CD4-positive, alpha-beta T cell treated with Interferon gamma for 1 hour (primary cell): Measurements from ENCODE around the gene FAM135A.
"Not testable (repeated sequence)": the region's sequence is repeated elsewhere in the genome, so short reads cannot be mapped to it uniquely, and the experiment has no call there.

Experiments used
- DNase-seq: peaks from one replicate; pipeline ENCODE4 v3.0.0-alpha.2; 2020

Gene FAM135A

GRCh38 chr6:70470016-70470415, 56.7 kb downstream of the FAM135A start:
- no peak for DNase-seq

- not testable (repeated sequence) for DNase-seq
Observed at GRCh38 chr6:70470510-70470909, 57.2 kb downstream of the FAM135A start.

- DNase-seq = no peak
Observed at GRCh38 chr6:70474751-70475150, 61.4 kb downstream of the FAM135A start.

- DNase-seq = no peak
Observed at GRCh38 chr6:70479236-70479635, 65.9 kb downstream of the FAM135A start.

GRCh38 chr6:70486638-70487037, 73.3 kb downstream of the FAM135A start:
- not testable (repeated sequence) for DNase-seq

- no peak for DNase-seq
Observed at GRCh38 chr6:70489364-70489763, 76.1 kb downstream of the FAM135A start.

- no peak for DNase-seq
Observed at GRCh38 chr6:70494833-70495232, 81.5 kb downstream of the FAM135A start.

- not testable (repeated sequence) for DNase-seq
Observed at GRCh38 chr6:70495790-70496189, 82.5 kb downstream of the FAM135A start.

- no peak for DNase-seq
Observed at GRCh38 chr6:70502484-70502883, 89.2 kb downstream of the FAM135A start.

- no peak for DNase-seq
Observed at GRCh38 chr6:70503813-70504465, 90.6 kb downstream of the FAM135A start.

GRCh38 chr6:70506321-70506720, 93.0 kb downstream of the FAM135A start:
- no peak for DNase-seq

- no peak for DNase-seq
Observed at GRCh38 chr6:70507161-70507560, 93.9 kb downstream of the FAM135A start.

GRCh38 chr6:70508953-70509352, 95.6 kb downstream of the FAM135A start:
- no peak for DNase-seq

- DNase-seq = no peak
Observed at GRCh38 chr6:70510600-70510999, 97.3 kb downstream of the FAM135A start.

- DNase-seq = no peak
Observed at GRCh38 chr6:70518723-70519122, 105.4 kb downstream of the FAM135A start.

- DNase-seq = no peak
Observed at GRCh38 chr6:70520575-70520974, 107.3 kb downstream of the FAM135A start.

- DNase-seq = no peak
Observed at GRCh38 chr6:70524721-70525286, 111.5 kb downstream of the FAM135A start.

GRCh38 chr6:70527071-70527737, 113.9 kb downstream of the FAM135A start:
- DNase-seq = no peak

GRCh38 chr6:70530023-70530422, 116.7 kb downstream of the FAM135A start:
- no peak for DNase-seq

- DNase-seq = no peak
Observed at GRCh38 chr6:70531133-70531532, 117.8 kb downstream of the FAM135A start.

- no peak for DNase-seq
Observed at GRCh38 chr6:70537266-70537665, 124.0 kb downstream of the FAM135A start.

- no peak for DNase-seq
Observed at GRCh38 chr6:70538376-70538775, 125.1 kb downstream of the FAM135A start.

- DNase-seq = no peak
Observed at GRCh38 chr6:70547313-70547712, 134.0 kb downstream of the FAM135A start.

GRCh38 chr6:70547905-70548304, 134.6 kb downstream of the FAM135A start:
- no peak for DNase-seq
